Esophagus mucosa (tissue), 1 donor: ENCODE measurements around the gene TADA1. TPM values are rescaled to one million over a fixed set of nuclear protein-coding genes. Genes with fewer than 3 reads are reported as not detected.
"Not testable (repeated sequence)": the region's sequence is repeated elsewhere in the genome, so short reads cannot be mapped to it uniquely, and the experiment has no call there.

Experiments used
- ATAC-seq: fragments of 200-7000 bp; cut with Tn5 transposase; one replicate; pipeline ENCODE4 v1.9.1; 2020
- total RNA-seq: library from RNA; stranded (reverse); gene quantifications from one replicate; pipeline ENCODE4 v1.2.4, GENCODE V29; 2023
- donor health status: DM: yes; HTN: yes; CAD: no.

The TADA1 gene
- total RNA-seq, 1 donor from 2014 or later = 7.1 TPM

DNA sequence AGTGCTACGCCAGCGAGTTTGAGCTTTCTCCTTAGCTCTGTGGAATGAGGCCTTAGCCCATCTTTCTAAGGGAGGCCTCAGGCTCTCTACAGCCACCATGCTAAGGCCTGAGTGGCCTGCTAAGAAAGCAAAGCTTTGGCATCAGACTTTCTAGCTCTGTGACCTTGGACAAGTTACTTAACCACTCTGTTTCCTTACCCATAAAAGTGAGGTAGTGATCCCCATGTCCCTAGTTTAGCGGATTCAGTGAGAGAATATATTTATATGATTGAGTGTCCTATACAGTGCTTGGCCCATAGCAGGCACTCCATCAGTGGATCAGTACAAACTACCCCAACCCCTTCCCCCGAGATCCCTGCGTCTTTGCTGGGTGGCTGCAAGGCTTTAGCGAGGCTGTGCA, 32.7 kb downstream of the TADA1 start:
- no peak for ATAC-seq

DNA sequence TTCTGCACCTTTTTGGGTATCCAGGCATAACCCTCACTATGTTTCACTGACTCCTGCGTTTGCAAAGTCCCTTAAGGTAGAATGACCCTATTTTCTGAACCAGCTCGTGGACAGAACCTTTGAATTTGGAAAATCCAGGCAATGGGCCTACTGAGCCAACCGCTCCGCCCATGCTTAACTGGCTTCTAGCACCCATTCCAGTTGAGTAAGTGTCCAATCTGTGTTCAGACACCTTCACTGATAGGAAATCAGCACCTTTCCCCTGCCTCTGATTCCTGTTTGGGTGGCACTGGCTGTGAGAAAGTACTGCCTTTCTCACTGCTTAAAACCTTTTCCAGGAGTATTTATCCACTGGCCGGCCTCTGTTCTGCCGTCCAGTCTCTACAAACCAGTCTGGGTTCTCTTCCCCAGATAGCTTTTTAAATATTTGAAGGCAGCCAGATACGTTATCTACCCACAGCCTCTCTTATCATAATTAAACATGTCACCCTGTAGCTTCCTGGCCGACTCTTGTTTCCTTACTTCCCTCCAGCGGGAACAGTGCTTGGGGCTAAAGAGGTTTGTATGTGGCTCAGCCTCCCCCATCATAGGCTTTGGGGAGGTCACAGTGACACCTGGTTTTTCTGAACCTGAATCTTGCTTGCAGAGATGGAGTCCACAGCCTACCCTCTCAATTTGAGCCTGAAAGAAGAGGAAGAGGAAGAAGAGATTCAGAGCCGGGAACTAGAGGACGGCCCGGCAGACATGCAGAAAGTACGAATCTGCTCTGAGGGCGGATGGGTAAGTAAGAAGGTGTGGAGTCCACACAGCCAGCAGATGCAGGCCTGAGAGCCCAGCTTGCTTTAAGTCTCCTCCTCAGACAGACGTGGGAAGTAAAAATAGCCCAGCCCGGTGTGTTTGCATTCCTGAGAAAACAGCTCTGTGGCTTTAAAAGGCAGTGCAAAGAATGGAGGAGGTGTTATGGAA, 35.5 kb downstream of the TADA1 start:
- no peak for ATAC-seq

DNA sequence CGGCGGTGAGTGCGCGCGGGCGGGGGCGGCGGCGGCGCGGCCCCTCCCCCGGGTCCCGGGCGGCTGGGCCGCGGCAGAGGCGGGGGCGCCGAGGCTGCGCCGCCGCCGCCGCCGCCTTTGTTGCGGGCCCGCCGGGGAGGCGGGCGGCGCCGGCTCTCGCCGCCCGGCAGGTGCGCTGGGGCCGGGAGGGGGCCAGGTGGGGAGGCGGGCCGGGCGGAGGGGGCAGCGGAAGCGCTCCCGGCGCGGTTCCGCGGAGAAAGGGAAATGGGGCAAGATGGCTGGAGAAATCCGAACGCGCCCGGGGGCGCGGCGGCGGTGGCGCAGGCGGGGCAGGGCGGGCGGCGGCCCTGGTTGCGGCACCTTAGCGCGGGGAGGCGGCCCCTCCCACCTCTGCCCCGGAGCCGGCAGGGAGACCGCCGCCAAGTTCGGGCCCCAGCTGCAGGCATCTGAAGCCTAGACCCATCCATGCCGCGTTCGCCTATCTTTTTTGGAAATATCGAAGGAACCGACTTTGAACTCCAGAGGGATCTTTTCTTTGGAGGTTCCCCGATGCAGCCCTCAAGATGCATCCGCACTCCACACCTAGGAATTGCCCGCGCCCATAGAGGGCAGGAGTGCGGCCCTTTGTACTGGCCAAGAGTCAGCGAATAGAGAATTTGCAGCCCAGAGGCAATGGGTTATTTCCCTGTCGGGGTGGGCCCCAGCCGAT, 36.3 kb downstream of the TADA1 start:
- peak; percentile 34 for ATAC-seq

DNA sequence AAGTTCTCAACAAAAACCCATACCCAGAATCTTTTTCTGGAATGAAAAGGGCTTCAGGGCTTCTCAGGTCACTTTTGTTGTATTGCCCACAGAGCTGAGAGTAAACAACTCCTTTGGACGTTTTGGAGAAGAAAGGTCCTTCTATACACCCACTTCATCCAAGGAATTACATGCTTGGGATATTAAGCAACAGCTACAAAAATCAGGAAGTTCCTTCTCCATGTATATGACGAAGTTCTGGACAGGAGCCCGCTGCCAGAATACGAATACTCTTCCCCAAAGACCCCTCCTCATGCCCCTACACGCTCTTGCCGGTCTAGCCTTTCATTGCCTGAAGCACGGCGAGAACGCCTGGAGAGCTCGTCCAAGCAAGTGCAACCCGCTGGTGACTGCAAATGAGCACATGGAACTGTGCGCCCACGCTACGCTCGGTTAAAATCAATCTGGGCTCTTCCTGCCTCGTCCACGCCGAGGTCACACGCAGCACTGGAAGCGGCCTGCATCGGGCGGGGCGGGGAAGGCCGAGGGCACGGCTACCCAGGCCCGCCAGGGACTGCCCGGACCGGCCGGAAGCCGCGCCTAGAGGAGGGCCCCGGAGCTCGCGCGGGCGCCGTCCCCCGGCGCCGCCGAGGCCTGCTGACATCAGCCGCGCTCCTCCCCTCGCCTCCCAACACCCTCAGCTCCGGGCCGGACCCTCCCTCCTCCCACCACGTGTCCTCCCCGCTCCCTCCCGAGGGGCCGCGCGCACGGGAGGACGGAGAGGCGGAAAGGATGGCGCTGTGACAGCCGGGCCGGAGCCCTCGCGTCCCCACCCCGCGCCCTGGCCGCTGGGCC, 37.1 kb downstream of the TADA1 start, which contains the start of gene POGK:
Gene POGK, plus strand, starts transcription at position 710 of the 834 bp plus-strand sequence. CDS start 1,482 bp downstream, outside the sequence.
- ATAC-seq = peak; percentile 98

DNA sequence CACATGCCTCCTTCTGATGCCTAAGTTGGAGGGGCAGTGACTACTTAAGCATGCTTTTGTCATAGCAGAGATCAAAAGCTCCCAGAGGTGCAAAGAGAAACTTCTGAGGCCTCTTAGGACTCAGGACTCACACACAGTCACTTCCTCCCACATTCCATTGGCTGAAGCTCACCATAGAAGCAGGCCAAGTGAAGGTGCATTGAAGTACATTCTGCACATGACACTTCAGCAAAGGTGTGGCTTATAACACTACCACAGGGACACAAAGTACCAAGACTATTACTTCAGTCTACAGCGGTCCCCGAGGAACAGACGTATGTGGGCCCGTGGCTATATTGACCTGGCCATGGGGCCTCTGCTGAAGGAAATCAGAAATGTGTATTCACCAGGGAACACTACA, 39.3 kb downstream of the TADA1 start:
- peak; percentile 21 for ATAC-seq

DNA sequence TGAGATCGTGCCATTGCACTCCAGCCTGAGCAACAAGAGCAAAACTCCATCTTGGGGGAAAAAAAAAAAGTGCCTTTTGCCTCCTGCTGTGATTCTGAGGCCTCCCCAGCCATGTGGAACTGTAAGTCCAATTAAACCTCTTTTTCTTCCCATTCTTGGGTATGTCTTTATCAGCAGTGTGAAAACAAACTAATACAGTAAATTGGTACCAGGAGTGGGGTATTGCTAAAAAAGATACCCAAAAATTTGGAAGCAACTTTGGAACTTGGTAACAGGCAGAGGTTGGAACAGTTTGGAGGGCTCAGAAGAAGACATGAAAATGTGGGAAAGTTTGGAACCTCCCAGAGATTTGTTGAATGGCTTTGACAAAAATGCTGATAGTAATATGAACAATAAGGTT, 46.3 kb downstream of the TADA1 start:
- ATAC-seq = not testable (repeated sequence)

DNA sequence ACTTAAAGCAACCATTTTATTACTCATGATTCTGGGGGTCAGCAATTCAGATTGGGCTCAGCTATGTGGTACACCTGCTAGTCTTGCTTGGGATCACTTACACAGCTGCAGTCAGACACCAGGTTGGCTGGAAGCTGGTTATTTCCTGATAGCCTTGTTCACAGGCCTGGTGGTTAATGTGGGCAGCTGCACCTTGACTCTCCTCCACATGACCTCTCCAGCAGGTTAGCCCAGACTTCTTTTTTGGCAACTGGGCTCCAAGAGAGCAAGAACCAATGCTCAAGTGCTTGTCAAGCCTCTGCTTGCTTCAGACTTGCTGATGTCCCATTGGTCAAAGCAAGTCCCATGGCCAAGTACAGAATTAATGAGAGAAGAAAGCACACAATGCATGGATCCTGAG, 48.6 kb downstream of the TADA1 start:
- no peak for ATAC-seq

DNA sequence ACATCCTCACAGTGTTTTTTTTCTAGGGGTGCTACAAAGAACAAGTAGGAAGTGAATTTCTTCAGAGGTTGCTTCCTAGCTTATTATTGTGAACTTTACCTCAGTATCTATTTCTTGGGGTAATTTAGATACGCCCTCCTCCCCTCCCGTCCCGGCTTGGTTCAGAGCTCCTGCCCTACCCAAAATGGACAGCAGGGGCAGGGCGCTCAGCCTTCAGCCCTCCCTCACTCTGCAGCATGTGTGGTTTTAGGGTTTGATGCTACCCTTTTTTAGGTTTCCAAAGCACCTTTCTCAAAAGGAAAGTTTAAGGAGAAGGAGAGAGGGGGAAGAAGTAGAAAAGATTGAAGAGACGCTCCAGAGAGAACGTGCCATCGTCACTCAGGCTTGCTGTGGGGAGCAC, 53.7 kb downstream of the TADA1 start:
- ATAC-seq = no peak

DNA sequence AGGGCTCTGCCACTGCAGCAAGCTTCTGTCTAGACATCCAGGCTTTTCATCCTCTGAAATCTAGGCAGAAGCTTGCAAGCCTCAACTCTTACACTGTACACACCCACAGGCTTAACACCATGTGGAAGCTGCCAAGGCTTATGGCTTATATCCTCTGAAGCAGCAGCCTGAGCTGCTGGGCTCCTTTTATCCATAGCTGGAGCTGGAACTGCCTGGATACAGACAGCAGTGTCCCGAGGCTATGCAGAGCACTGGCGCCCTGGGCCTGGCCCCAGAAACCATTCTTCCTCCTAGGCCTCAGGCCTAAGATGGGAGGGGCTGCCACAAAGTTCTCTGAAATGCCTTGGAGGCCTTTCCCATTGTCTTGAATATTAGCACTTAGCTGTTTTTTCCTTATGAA, 56.1 kb downstream of the TADA1 start:
- ATAC-seq = peak; percentile 23

DNA sequence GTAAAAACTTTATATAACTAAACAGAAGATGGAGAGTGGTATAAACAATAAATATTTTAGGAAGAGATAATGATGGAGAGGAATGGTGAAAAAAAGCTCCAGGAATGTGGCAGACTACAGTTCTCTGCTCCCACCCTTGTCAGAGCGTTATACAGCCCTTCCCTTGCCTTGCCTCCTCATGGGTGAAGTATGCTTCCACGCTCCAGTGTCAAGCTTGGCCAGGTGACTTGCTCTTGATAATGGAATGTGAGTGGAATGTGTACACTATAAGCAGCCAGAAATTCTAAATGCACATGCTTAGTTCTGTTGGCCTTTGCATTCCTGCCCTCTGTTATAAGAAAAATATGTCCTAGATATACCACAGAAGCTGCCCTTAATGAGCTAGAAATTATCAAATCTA, 61.5 kb downstream of the TADA1 start:
- no peak for ATAC-seq

DNA sequence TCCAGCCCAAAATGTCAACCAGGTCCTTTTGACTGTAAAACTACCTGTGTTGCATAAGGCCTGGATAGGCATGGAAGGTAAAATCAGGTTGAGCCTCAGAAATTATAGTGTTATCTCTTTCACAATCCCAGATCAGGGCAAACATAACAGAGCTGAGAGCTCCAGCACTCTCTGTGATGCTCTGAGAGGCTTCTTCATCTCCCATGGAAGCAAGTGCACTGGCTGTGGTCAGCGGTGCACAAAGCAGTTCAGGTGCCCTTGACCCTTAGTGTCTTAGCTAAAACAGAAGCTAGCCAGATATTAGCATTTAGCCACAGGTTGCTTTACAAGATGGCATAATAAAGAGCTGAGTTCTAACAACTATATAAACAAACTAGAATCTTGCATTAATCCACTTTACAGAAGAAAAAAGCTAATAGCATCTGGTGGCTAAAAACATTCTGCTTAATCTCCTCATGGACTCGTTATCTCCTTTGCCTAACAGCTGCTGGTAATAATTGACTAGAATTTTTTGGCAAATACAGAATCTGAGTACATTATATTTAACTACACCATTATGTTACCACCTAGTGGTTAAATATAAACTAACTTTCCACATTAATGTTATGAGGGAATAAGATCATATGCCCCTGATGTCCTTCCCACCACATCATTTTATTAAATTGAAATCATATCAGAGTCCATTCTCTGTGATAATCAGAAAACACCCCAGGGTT, 62.4 kb downstream of the TADA1 start:
- no peak for ATAC-seq

DNA sequence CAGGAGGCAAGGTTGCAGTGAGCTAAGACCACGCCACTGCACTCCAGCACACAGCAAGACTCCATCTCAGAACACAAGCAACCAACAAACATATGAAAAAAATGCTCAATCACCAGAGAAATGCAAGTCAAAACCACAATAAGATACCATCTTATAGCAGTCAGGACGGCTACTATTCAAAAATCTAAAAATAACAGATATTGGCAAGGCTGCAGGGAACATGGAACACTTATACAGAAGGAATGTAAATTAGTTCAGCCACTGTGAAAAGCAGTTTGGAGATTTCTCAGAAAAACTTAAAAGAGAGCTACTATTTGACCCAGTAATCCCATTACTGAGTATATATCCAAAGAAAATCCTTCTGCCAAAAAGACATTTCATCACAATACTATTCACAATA, 64.4 kb downstream of the TADA1 start:
- no peak for ATAC-seq

DNA sequence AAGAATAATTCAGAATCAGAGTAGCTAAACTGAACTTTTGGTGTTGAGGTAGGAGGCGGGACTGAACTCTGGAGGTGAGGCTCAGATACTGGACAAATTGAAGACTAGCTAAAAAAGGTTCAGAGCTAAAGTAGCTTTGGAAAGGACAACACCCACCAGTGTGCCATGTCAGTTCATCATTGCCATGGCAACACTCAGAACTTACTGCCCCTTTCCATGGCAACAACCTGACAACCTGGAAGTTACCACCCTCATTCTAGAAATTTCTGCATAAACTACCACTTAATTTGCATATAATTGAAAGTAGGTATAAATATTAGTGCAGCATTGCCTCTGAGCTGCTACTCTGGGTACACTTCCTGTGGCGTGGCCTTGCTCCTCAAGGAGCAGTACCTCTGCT, 67.1 kb downstream of the TADA1 start:
- no peak for ATAC-seq

Other genes with a start within 250 kb of the TADA1 start
- gene POGK, start 36.8 kb downstream of the TADA1 start, total RNA-seq = 21.0 TPM
- gene ILDR2, start 99.3 kb upstream of the TADA1 start, total RNA-seq = 0.08 TPM
- gene MAEL, start 113.0 kb upstream of the TADA1 start, total RNA-seq = 0.24 TPM
- gene GPA33, start 214.1 kb upstream of the TADA1 start, total RNA-seq = not detected
- gene STYXL2, start 217.8 kb upstream of the TADA1 start, total RNA-seq = not detected